HG03039 (cell line): ENCODE data around the gene MKLN1.

Experiments
- ATAC-seq: cut with Tn5 transposase; IDR thresholded peaks from one replicate; pipeline ENCODE4 v1.9.1; 2021; ENCODE audit warnings: mild to moderate bottlenecking, moderate library complexity; ENCODE audit not compliant: unreplicated experiment

MKLN1 gene

DNA sequence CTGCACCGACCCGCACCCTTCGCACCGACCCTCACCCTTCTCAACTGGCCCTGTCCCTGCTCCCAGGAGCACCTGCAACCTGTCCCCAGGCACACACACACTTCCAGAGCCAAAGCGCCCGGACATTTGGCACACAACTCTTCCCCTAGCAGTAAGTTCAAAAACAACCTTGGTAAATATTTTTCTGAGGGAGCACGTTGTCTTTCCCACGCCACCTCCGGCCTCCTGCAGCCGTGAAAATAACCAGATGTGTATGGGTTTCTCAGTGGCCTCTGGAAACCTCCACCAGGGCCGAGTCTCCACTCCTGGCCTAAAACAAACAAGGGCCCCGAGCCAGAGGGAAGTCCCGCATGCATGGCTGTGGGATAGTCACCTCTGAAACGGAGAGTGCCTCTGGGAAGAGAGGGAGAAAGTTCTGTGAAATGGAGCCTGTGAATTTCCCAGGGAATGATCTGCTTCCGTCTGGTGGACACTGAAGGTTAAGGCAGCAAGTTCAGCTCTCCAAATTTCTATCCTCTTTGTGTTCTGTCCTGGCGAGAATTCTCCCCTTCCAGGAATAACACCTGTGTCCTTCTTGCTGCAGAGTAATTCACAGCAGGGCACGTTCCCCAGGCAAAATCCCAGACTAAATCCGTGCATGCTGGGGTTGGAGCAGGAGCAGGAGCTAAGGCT, 213.0 kb downstream of the MKLN1 start:
- no peak for ATAC-seq

DNA sequence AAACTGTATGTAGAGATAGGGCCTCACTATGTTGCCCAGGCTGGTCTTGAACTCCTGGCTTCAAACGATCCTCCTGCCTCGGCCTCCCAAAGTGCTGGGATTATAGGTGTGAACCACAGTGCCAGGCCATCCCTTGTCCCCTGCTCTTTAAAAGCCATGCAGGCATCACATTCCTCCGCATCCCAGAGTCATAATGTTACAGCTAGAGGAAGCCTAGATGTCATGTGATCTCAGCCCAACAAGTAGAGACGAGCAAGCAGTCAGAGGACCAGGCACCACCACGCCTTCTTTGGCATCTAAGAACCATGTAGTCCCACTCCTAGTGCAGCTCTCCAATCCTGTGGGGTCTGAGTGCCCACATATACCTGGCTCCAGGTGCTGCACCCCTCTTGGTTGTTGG, 215.6 kb downstream of the MKLN1 start:
- ATAC-seq: no peak

GRCh38 chr7:131544021-131544420, 216.3 kb downstream of the MKLN1 start:
- no peak for ATAC-seq

- no peak for ATAC-seq
These were observed 217.0 kb downstream of the MKLN1 start for GRCh38 chr7:131544449-131545301.

DNA sequence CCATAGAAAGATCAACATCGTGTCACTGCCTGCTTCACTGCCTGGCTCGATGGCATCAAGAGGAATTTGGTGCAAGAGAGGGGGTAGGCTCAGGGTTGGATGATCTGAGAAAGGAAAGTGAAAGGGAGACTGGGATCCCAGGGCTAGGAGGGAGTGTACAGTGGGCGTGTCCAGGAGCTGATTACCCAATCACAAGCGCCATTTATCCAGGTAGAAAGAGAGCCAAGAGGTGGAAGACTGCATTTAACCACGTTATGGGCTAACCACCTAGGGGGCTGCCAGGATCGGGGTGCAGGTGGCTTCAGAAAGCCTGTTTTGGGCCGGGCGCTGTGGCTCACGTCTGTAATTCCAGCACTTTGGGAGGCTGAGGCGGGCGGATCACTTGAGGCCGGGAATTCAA, 218.4 kb downstream of the MKLN1 start:
- no peak for ATAC-seq
